Loucy (cell line): ENCODE data around the gene VCAN.

Experiments
- CTCF ChIP-seq: fragments of 200-600 bp; sonication (generic); conservative IDR thresholded peaks from 2 replicates; pipeline ENCODE4 v1.5.1; 2014; ENCODE audit warnings: mild to moderate bottlenecking, antibody characterized with exemption, low read length
- EZH2phosphoT487 ChIP-seq: fragments of 200-600 bp; IDR thresholded peaks from 2 replicates; pipeline ENCODE4 v1.6.1; 2018; ENCODE audit warnings: antibody characterized with exemption, mild to moderate bottlenecking, moderate library complexity, borderline replicate concordance

DNA sequence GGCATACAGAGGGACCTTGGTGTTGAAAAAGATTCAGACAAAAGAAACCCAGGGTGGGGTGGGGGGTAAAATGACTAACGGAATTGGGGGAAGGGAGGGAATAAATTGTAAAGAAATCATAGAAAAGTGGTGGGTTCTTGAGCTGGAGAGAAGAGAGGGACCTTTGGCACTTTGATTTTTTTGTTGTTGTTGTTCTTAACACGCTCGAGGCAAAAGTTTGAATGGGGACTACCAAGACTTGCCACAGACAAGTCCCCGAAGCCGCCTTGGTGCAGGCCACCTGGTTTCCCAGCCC lies 616 bp downstream of the VCAN start:
- TF ChIP-seq CTCF (no peak), EZH2phosphoT487 (no peak)
